ENCODE results near the gene ABLIM3.
A peak's percentile ranks its signal among the peaks of the same experiment; 100 is the strongest.

The ABLIM3 gene

GRCh38 chr5:149221326-149221725, 80.0 kb downstream of the ABLIM3 start:
- DNase-seq: no peak

GRCh38 chr5:149221731-149222342, 80.5 kb downstream of the ABLIM3 start:
- no peak for DNase-seq

GRCh38 chr5:149223081-149223848, 82.0 kb downstream of the ABLIM3 start:
- DNase-seq: no peak

GRCh38 chr5:149224282-149224681, 83.0 kb downstream of the ABLIM3 start:
- DNase-seq: no peak

GRCh38 chr5:149227168-149227826, 86.0 kb downstream of the ABLIM3 start:
- no peak for DNase-seq

- DNase-seq: no peak
Observed at GRCh38 chr5:149228618-149229297, 87.5 kb downstream of the ABLIM3 start.

GRCh38 chr5:149229298-149229937, 88.1 kb downstream of the ABLIM3 start:
- DNase-seq: no peak

GRCh38 chr5:149235841-149236240, 94.5 kb downstream of the ABLIM3 start:
- DNase-seq: no peak

- no peak for DNase-seq
Observed at GRCh38 chr5:149237662-149238061, 96.4 kb downstream of the ABLIM3 start.

- DNase-seq: no peak
Observed at GRCh38 chr5:149238540-149238939, 97.2 kb downstream of the ABLIM3 start.

- DNase-seq: peak in 1 of 2 experiments; percentile 6
Observed at GRCh38 chr5:149239917-149240316, 98.6 kb downstream of the ABLIM3 start.

- DNase-seq: peak; percentile 77 to 78
Observed at GRCh38 chr5:149240354-149240998, 99.2 kb downstream of the ABLIM3 start.

- DNase-seq: no peak
Observed at GRCh38 chr5:149242339-149242738, 101.0 kb downstream of the ABLIM3 start.

GRCh38 chr5:149246906-149247305, 105.6 kb downstream of the ABLIM3 start:
- no peak for DNase-seq

- DNase-seq: no peak
Observed at GRCh38 chr5:149247726-149248125, 106.4 kb downstream of the ABLIM3 start.

- DNase-seq: no peak
Observed at GRCh38 chr5:149251546-149251945, 110.3 kb downstream of the ABLIM3 start.

GRCh38 chr5:149254506-149254905, 113.2 kb downstream of the ABLIM3 start:
- DNase-seq: no peak

- no peak for DNase-seq
Observed at GRCh38 chr5:149256451-149256850, 115.2 kb downstream of the ABLIM3 start.

- no peak for DNase-seq
Observed at GRCh38 chr5:149257131-149257530, 115.8 kb downstream of the ABLIM3 start.

- no peak for DNase-seq
Observed at GRCh38 chr5:149257889-149258705, 116.8 kb downstream of the ABLIM3 start.

- DNase-seq: no peak
Observed at GRCh38 chr5:149260761-149261160, 119.5 kb downstream of the ABLIM3 start.
